A549 (cell line): ENCODE data around the gene DPY19L1.
A peak's percentile ranks its signal among the peaks of the same experiment; 100 is the strongest.

Experiments used
- EHF ChIP-seq: fragments of 250-450 bp; sonication (Bioruptor Pico); IDR thresholded peaks from 2 replicates; pipeline ENCODE4 v1.5.0; 2020; ENCODE audit warnings: mild to moderate bottlenecking
- EP300 ChIP-seq, 2 experiments: fragments of >200 bp; sonication (Bioruptor Twin); formaldehyde crosslinking; IDR thresholded peaks; 2 replicates in 1 of 2; 3 replicates in 1 of 2; pipeline ENCODE4 v1.6.1; 2016 to 2017
- ESRRA ChIP-seq: fragments of 150-350 bp; IDR thresholded peaks from 2 replicates; pipeline ENCODE4 v1.6.1; 2014; ENCODE audit warnings: mild to moderate bottlenecking, low read length, borderline replicate concordance
- MAZ ChIP-seq: fragments of 150-350 bp; IDR thresholded peaks from 2 replicates; pipeline ENCODE4 v1.6.1; 2014; ENCODE audit warnings: antibody characterized with exemption, low read depth, low read length, borderline replicate concordance
- MYC ChIP-seq: IDR thresholded peaks from 2 replicates; pipeline ENCODE4 v1.6.1; 2012; ENCODE audit warnings: mild to moderate bottlenecking, inconsistent platforms, low read length, improper control_type of control experiment, borderline replicate concordance
- NFE2L2 ChIP-seq: fragments of 150-350 bp; conservative IDR thresholded peaks from 2 replicates; pipeline ENCODE4 v1.6.1; 2014; ENCODE audit warnings: low read length
- POLR2A ChIP-seq: IDR thresholded peaks from 2 replicates; pipeline ENCODE4 v1.6.1; 2012; ENCODE audit warnings: mild to moderate bottlenecking, low read length
- RNF2 ChIP-seq: fragments of 200-600 bp; sonication (generic); IDR thresholded peaks from 2 replicates; pipeline ENCODE4 v1.6.1; 2016; ENCODE audit warnings: low read depth, mild to moderate bottlenecking, antibody characterized with exemption, moderate library complexity, borderline replicate concordance
- SMC3 ChIP-seq: fragments of >200 bp; sonication (Bioruptor Twin); formaldehyde crosslinking; IDR thresholded peaks from 3 replicates; pipeline ENCODE4 v1.6.1; 2018; ENCODE audit warnings: inconsistent platforms
- ZNF302 ChIP-seq: fragments of 250-450 bp; sonication (Bioruptor Pico); IDR thresholded peaks from 2 replicates; pipeline ENCODE4 v1.9.0; 2021; ENCODE audit warnings: inconsistent platforms, mild to moderate bottlenecking, moderate library complexity
- ZSCAN20 ChIP-seq: fragments of 250-450 bp; sonication (Bioruptor Pico); IDR thresholded peaks from 2 replicates; pipeline ENCODE4 v1.8.0; 2022; ENCODE audit warnings: mild to moderate bottlenecking, moderate library complexity
- TF ChIP-seq, protein P1 (sequence below): fragments of >200 bp; sonication (Bioruptor Twin); formaldehyde crosslinking; IDR thresholded peaks from 3 replicates; pipeline ENCODE4 v1.5.1; 2016
- TF ChIP-seq, protein P2 (sequence below): fragments of 200-600 bp; sonication (generic); IDR thresholded peaks from 2 replicates; pipeline ENCODE4 v1.6.1; 2016; ENCODE audit warnings: antibody characterized with exemption, mild to moderate bottlenecking, moderate library complexity
- TF ChIP-seq, protein P3 (sequence below): fragments of 150-350 bp; IDR thresholded peaks from 2 replicates; pipeline ENCODE4 v1.6.1; 2014; ENCODE audit warnings: low read depth, mild to moderate bottlenecking, low read length

DNA sequence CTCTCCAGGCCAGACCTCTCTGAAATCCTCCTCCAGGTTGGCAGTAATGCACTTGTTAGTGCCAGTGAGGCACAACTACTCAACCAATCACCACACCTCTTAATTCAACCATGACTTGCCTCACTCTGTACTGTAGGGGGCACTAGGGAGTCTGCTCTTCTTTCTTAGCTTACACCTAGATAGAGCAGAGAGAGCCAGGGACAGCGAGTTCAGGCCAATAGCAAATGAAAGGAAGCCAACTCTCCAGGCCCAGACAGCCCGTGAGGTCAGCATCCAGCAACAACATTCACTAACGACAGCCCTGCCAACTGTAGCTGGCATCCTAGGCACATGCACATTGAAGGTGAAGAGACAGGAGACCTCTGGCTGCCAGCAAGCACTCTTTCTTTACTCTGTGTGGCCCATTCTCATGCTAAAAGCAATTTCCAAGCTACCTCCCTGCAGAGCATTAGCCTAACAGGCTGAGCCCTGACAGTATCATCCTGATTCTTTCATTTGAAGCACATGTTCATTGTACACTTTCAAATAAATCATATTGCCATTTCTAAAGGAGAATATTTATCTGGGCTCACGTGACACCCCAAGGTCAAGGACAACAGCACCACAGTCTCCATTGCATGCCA, 136.3 kb downstream of the DPY19L1 start:
- TF ChIP-seq, protein P1, sequence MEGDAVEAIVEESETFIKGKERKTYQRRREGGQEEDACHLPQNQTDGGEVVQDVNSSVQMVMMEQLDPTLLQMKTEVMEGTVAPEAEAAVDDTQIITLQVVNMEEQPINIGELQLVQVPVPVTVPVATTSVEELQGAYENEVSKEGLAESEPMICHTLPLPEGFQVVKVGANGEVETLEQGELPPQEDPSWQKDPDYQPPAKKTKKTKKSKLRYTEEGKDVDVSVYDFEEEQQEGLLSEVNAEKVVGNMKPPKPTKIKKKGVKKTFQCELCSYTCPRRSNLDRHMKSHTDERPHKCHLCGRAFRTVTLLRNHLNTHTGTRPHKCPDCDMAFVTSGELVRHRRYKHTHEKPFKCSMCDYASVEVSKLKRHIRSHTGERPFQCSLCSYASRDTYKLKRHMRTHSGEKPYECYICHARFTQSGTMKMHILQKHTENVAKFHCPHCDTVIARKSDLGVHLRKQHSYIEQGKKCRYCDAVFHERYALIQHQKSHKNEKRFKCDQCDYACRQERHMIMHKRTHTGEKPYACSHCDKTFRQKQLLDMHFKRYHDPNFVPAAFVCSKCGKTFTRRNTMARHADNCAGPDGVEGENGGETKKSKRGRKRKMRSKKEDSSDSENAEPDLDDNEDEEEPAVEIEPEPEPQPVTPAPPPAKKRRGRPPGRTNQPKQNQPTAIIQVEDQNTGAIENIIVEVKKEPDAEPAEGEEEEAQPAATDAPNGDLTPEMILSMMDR, result 0 out of 3 replicates have a peak, but pooled peaks have one; percentile 7
- TF ChIP-seq EHF (CRISPR knock-in tag) (no peak), SMC3 (no peak), EP300 (IDR thresholded peaks at IDR 0.05) (no peak), ZNF302 (CRISPR knock-in tag) (no peak), POLR2A (no peak), ESRRA (no peak), NFE2L2 (no peak), RNF2 (no peak), MAZ (no peak), MYC (no peak), ZSCAN20 (CRISPR knock-in tag) (no peak)
- TF ChIP-seq, protein P2, sequence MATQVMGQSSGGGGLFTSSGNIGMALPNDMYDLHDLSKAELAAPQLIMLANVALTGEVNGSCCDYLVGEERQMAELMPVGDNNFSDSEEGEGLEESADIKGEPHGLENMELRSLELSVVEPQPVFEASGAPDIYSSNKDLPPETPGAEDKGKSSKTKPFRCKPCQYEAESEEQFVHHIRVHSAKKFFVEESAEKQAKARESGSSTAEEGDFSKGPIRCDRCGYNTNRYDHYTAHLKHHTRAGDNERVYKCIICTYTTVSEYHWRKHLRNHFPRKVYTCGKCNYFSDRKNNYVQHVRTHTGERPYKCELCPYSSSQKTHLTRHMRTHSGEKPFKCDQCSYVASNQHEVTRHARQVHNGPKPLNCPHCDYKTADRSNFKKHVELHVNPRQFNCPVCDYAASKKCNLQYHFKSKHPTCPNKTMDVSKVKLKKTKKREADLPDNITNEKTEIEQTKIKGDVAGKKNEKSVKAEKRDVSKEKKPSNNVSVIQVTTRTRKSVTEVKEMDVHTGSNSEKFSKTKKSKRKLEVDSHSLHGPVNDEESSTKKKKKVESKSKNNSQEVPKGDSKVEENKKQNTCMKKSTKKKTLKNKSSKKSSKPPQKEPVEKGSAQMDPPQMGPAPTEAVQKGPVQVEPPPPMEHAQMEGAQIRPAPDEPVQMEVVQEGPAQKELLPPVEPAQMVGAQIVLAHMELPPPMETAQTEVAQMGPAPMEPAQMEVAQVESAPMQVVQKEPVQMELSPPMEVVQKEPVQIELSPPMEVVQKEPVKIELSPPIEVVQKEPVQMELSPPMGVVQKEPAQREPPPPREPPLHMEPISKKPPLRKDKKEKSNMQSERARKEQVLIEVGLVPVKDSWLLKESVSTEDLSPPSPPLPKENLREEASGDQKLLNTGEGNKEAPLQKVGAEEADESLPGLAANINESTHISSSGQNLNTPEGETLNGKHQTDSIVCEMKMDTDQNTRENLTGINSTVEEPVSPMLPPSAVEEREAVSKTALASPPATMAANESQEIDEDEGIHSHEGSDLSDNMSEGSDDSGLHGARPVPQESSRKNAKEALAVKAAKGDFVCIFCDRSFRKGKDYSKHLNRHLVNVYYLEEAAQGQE, result no peak
- TF ChIP-seq, protein P3, sequence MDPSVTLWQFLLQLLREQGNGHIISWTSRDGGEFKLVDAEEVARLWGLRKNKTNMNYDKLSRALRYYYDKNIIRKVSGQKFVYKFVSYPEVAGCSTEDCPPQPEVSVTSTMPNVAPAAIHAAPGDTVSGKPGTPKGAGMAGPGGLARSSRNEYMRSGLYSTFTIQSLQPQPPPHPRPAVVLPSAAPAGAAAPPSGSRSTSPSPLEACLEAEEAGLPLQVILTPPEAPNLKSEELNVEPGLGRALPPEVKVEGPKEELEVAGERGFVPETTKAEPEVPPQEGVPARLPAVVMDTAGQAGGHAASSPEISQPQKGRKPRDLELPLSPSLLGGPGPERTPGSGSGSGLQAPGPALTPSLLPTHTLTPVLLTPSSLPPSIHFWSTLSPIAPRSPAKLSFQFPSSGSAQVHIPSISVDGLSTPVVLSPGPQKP, result no peak
